Panc1 (cell line): ENCODE measurements around the gene CD79A. TPM values are rescaled to one million over a fixed set of nuclear protein-coding genes. Genes with fewer than 3 reads are reported as not detected.

Source experiments
- ATAC-seq: fragments of 200-7000 bp; cut with Tn5 transposase; 2 replicates; pipeline ENCODE4 v1.9.1; 2020; ENCODE audit warnings: mild to moderate bottlenecking, moderate library complexity
- BruUV-seq: library from RNA; stranded (reverse); fragments of 400-500 nt; replicated peaks from 2 replicates; lab custom pipeline; 2021; lab: Mats Ljungman, UMichigan
- CTCF ChIA-PET: fragments of 300-600 bp; sonication (Branson Sonifier 250); formaldehyde crosslinking; loops from one replicate; lab custom pipeline; 2022; ENCODE audit warnings: antibody characterized with exemption; lab: Charles Lee
- POLR2A ChIA-PET: fragments of 300-600 bp; sonication (Branson Sonifier 250); formaldehyde crosslinking; loops from one replicate; lab custom pipeline; 2022; ENCODE audit warnings: antibody characterized with exemption; lab: Charles Lee
- DNase-seq: peaks from one replicate; pipeline ENCODE4 v3.0.0-alpha.2; 2010; ENCODE audit warnings: low read depth, low spot score
- H3K27ac ChIP-seq: 2 replicates; pipeline ENCODE4 v1.5.1; 2011; ENCODE audit warnings: mild to moderate bottlenecking, low read length, inconsistent platforms
- H3K27me3 ChIP-seq: fragments of 200-500 bp; sonication (Bioruptor generic); 2 replicates; pipeline ENCODE4 v1.6.0; 2014; ENCODE audit warnings: low read length, inconsistent platforms; ENCODE audit not compliant: control insufficient read depth, insufficient read depth
- H3K36me3 ChIP-seq: fragments of 200-500 bp; sonication (Bioruptor generic); 2 replicates; pipeline ENCODE4 v1.5.1; 2014; ENCODE audit warnings: inconsistent platforms, mild to moderate bottlenecking, low read length, moderate library complexity; ENCODE audit not compliant: control insufficient read depth, insufficient read depth
- H3K4me1 ChIP-seq: 2 replicates; pipeline ENCODE4 v1.5.1; 2011; ENCODE audit warnings: inconsistent platforms, mild to moderate bottlenecking, low read length, moderate library complexity; ENCODE audit not compliant: control insufficient read depth, insufficient read depth
- H3K4me3 ChIP-seq, 2 experiments: 2 replicates each; pipeline ENCODE4 v1.5.1; 2011 to 2012; ENCODE audit warnings: low read depth in 2 of 2, low read length in 2 of 2, mild to moderate bottlenecking in 2 of 2, inconsistent platforms in 1 of 2, moderate library complexity in 1 of 2
- H3K9me3 ChIP-seq: fragments of 200-500 bp; sonication (Bioruptor generic); 2 replicates; pipeline ENCODE4 v1.5.1; 2014; ENCODE audit warnings: low read depth, mild to moderate bottlenecking, inconsistent platforms, low read length, moderate library complexity; ENCODE audit not compliant: control insufficient read depth, insufficient read depth
- CTCF ChIP-seq: fragments of 450-650 bp; IDR thresholded peaks from 2 replicates; pipeline ENCODE4 v1.5.1; 2017; ENCODE audit warnings: mild to moderate bottlenecking
- POLR2AphosphoS5 ChIP-seq: IDR thresholded peaks from 2 replicates; pipeline ENCODE4 v1.6.1; 2012; ENCODE audit warnings: mild to moderate bottlenecking, low read depth, low read length, moderate library complexity
- REST ChIP-seq, 2 experiments: IDR thresholded peaks; 2 replicates each; pipeline ENCODE4 v1.6.1; 2011 to 2012; ENCODE audit warnings: low read depth in 2 of 2, control low read depth in 1 of 2, low read length in 1 of 2, mild to moderate bottlenecking in 1 of 2, moderate library complexity in 1 of 2; ENCODE audit not compliant: insufficient read depth in 1 of 2
- SIN3A ChIP-seq: IDR thresholded peaks from 2 replicates; pipeline ENCODE4 v1.6.1; 2012; ENCODE audit warnings: low read depth, mild to moderate bottlenecking, low read length, moderate library complexity, borderline replicate concordance; ENCODE audit not compliant: insufficient read depth
- TCF7L2 ChIP-seq: IDR thresholded peaks from 2 replicates; pipeline ENCODE4 v1.6.1; 2011; ENCODE audit warnings: mild to moderate bottlenecking, low read depth, low read length, inconsistent platforms
- in situ Hi-C: cut with HindIII; loops from 2 replicates; pipeline ENCODE4 v1.10.0; 2016; ENCODE audit warnings: low sequenced_read_pairs, low pct_unique_long_range_greater_than_20kb
- intact Hi-C: fragments of 100-400 bp; cut with micrococcal nuclease; formaldehyde crosslinking; loops from one replicate; pipeline ENCODE4 v1.10.0; 2022; ENCODE audit not compliant: unreplicated experiment
- total RNA-seq: library from RNA; stranded (reverse); gene quantifications from one replicate; pipeline ENCODE4 v1.2.1, GENCODE V29; 2021; ENCODE audit not compliant: unreplicated experiment

Gene CD79A
- total RNA-seq, 1 experiment from 2014 or later: 0.59 TPM

GRCh38 chr19:41901707-41902360, 24.8 kb downstream of the CD79A start:
- ChIA-PET CTCF (no interaction called here), POLR2A (no interaction called here)
- TF ChIP-seq REST (IDR thresholded peaks at IDR 0.05; ENCODE audit: insufficient read depth in 1 of 2, low read depth in 2 of 2, low read length in 1 of 2) (no peak), POLR2AphosphoS5 (no peak), TCF7L2 (no peak), SIN3A (no peak), CTCF (no peak)
- ATAC-seq (no peak), DNase-seq (no peak)
- Histone ChIP-seq H3K4me1 (no peaks in the 10 kb centered on the region), H3K27me3 (no peaks in the 10 kb centered on the region), H3K9me3 (no peaks in the 10 kb centered on the region), H3K4me3 (no peak overlapping the region), H3K36me3 (no peaks in the 10 kb centered on the region; the same call in 1 of the 2 replicates), H3K27ac (no peak overlapping the region)
- in situ Hi-C loops (no loop called here), intact Hi-C loops (no loop called here)
- no TSS peak for BruUV-seq

- TF ChIP-seq POLR2AphosphoS5: no peak
- no peak for TF ChIP-seq CTCF
- TF ChIP-seq SIN3A: no peak
- in situ Hi-C loops: no loop called here
- CTCF ChIA-PET: no interaction called here
Observed at GRCh38 chr19:41902594-41902993, 25.5 kb downstream of the CD79A start.

More at GRCh38 chr19:41902594-41902993, 25.5 kb downstream of the CD79A start:
- intact Hi-C loops: no loop called here
- Histone ChIP-seq H3K27me3 (no peaks in the 10 kb centered on the region), H3K27ac (no peak overlapping the region), H3K36me3 (no peaks in the 10 kb centered on the region; the same call in 1 of the 2 replicates), H3K4me1 (no peaks in the 10 kb centered on the region), H3K4me3 (no peak overlapping the region), H3K9me3 (no peaks in the 10 kb centered on the region)
- ATAC-seq (no peak), DNase-seq (no peak)
- BruUV-seq: no TSS peak
- POLR2A ChIA-PET: no interaction called here
